MCF 10A (cell line): ENCODE data around the gene UGT1A5. TPM values are rescaled to one million over a fixed set of nuclear protein-coding genes. Genes with fewer than 3 reads are reported as not detected.
A peak's percentile ranks its signal among the peaks of the same experiment; 100 is the strongest.

ENCODE experiments used
- BruUV-seq: library from RNA; stranded (reverse); fragments of 400-500 nt; replicated peaks from 2 replicates; lab custom pipeline; 2021; lab: Mats Ljungman, UMichigan
- CTCF ChIA-PET: fragments of 300-600 bp; sonication (Branson Sonifier 250); formaldehyde crosslinking; extraction: SDS; loops from one replicate; lab custom pipeline; 2021; ENCODE audit warnings: antibody characterized with exemption, inconsistent platforms; lab: Yijun Ruan, JAX
- POLR2A ChIA-PET: fragments of 300-600, 350-650 bp; sonication (Branson Sonifier 250); formaldehyde crosslinking; extraction: SDS; loops from one replicate; lab custom pipeline; 2020; ENCODE audit warnings: antibody characterized with exemption, inconsistent platforms; lab: Yijun Ruan, JAX
- DNase-seq: peaks from one replicate; pipeline ENCODE4 v3.0.0-alpha.2; 2018; ENCODE audit not compliant: unreplicated experiment
- H3K27ac Mint-ChIP-seq: one replicate; pipeline ENCODE4 v1.8.0; 2022; ENCODE audit warnings: mild to moderate bottlenecking, low read depth, mixed read lengths; ENCODE audit not compliant: unreplicated experiment
- H3K27me3 Mint-ChIP-seq: one replicate; pipeline ENCODE4 v1.8.0; 2022; ENCODE audit warnings: mixed read lengths; ENCODE audit not compliant: insufficient read depth, unreplicated experiment
- H3K36me3 Mint-ChIP-seq: one replicate; pipeline ENCODE4 v1.8.0; 2022; ENCODE audit warnings: mild to moderate bottlenecking, moderate library complexity, mixed read lengths; ENCODE audit not compliant: insufficient read depth, unreplicated experiment
- H3K4me1 Mint-ChIP-seq: one replicate; pipeline ENCODE4 v1.8.0; 2022; ENCODE audit warnings: mixed read lengths; ENCODE audit not compliant: insufficient read depth, unreplicated experiment
- H3K4me3 Mint-ChIP-seq: one replicate; pipeline ENCODE4 v1.8.0; 2022; ENCODE audit warnings: mild to moderate bottlenecking, moderate library complexity, mixed read lengths; ENCODE audit not compliant: unreplicated experiment
- H3K9me3 Mint-ChIP-seq: one replicate; pipeline ENCODE4 v1.8.0; 2022; ENCODE audit warnings: mixed read lengths; ENCODE audit not compliant: unreplicated experiment
- CTCF ChIP-seq: fragments of 200-600 bp; IDR thresholded peaks from one replicate; pipeline ENCODE4 v1.8.0; 2022; ENCODE audit warnings: antibody characterized with exemption, mild to moderate bottlenecking; ENCODE audit not compliant: unreplicated experiment
- intact Hi-C: fragments of 100-400 bp; cut with micrococcal nuclease; formaldehyde crosslinking; loops from 2 replicates; pipeline ENCODE4 v1.14.1; 2022
- total RNA-seq: library from RNA; stranded (reverse); gene quantifications from 2 replicates; pipeline ENCODE4 v1.2.3, GENCODE V29; 2022

Gene UGT1A5
- total RNA-seq, 1 experiment from 2014 or later: not detected

GRCh38 chr2:233706720-233707119, 6.0 kb upstream of the UGT1A5 start:
- peaks cover 15% of the 10 kb centered on the region for H3K9me3 Mint-ChIP-seq
- CTCF ChIA-PET: interaction anchor here (0.6 kb wide), 1 partner anchor 66 kb away, joined by 3 read pairs; no protein-coding TSS in a partner anchor

GRCh38 chr2:233707940-233708644, 4.6 kb upstream of the UGT1A5 start:
- CTCF ChIA-PET: no interaction called here
- BruUV-seq: no TSS peak

More at GRCh38 chr2:233706720-233707119, 6.0 kb upstream of the UGT1A5 start:
- no peak overlapping the region for H3K27ac Mint-ChIP-seq
- intact Hi-C loops: no loop called here
- no peak overlapping the region for H3K4me3 Mint-ChIP-seq
- H3K4me1 Mint-ChIP-seq: peaks cover 24% of the 10 kb centered on the region
- H3K27me3 Mint-ChIP-seq: no peaks in the 10 kb centered on the region
- peak; percentile 35 for DNase-seq
- TF ChIP-seq CTCF: no peak
- no TSS peak for BruUV-seq
- H3K36me3 Mint-ChIP-seq: peaks cover 7% of the 10 kb centered on the region
- POLR2A ChIA-PET: interaction anchor here (0.6 to 5.2 kb wide), 9 partner anchors 10 to 1292 kb away, joined by 3 to 91 read pairs (median 3); partner anchors contain the start of genes UGT1A6, UGT1A7 and USP40

GRCh38 chr2:233708942-233709341, 3.8 kb upstream of the UGT1A5 start:
- intact Hi-C loops: no loop called here
- peaks cover 26% of the 10 kb centered on the region for H3K4me1 Mint-ChIP-seq
- ChIA-PET POLR2A (interaction anchor here (0.7 to 5.2 kb wide), 4 partner anchors 18 to 219 kb away, joined by 3 to 91 read pairs (median 3); partner anchors contain the start of gene UGT1A6), CTCF (no interaction called here)
- DNase-seq: no peak
- H3K9me3 Mint-ChIP-seq: peaks cover 5% of the 10 kb centered on the region
- no peaks in the 10 kb centered on the region for H3K27me3 Mint-ChIP-seq
- no peak overlapping the region for H3K27ac Mint-ChIP-seq
- H3K36me3 Mint-ChIP-seq: peaks cover 7% of the 10 kb centered on the region
- H3K4me3 Mint-ChIP-seq: no peak overlapping the region
- no TSS peak for BruUV-seq
- TF ChIP-seq CTCF: no peak

More at GRCh38 chr2:233707940-233708644, 4.6 kb upstream of the UGT1A5 start:
- DNase-seq: peak; percentile 45
- intact Hi-C loops: no loop called here
- no peak overlapping the region for H3K27ac Mint-ChIP-seq
- peaks cover 13% of the 10 kb centered on the region for H3K9me3 Mint-ChIP-seq
- no peak for TF ChIP-seq CTCF
- no peaks in the 10 kb centered on the region for H3K27me3 Mint-ChIP-seq
- H3K4me3 Mint-ChIP-seq: no peak overlapping the region
- H3K4me1 Mint-ChIP-seq: peaks cover 24% of the 10 kb centered on the region
- POLR2A ChIA-PET: interaction anchor here (0.7 to 5.2 kb wide), 6 partner anchors 17 to 224 kb away, joined by 3 to 91 read pairs (median 10); partner anchors contain the start of genes UGT1A6, UGT1A7 and USP40
- H3K36me3 Mint-ChIP-seq: peaks cover 7% of the 10 kb centered on the region
